GM18502 (cell line): ENCODE results near the gene ANK3.
A peak's percentile ranks its signal among the peaks of the same experiment; 100 is the strongest.

ENCODE experiments used
- ATAC-seq: cut with Tn5 transposase; IDR thresholded peaks from one replicate; pipeline ENCODE4 v1.9.1; 2021; ENCODE audit warnings: mild to moderate bottlenecking; ENCODE audit not compliant: unreplicated experiment, poor library complexity

ANK3 gene

GRCh38 chr10:60351191-60351853 is 38.4 kb downstream of the ANK3 start:
- ATAC-seq: peak; percentile 60

- ATAC-seq: no peak
Observed at GRCh38 chr10:60350400-60350799, 39.3 kb downstream of the ANK3 start.

- no peak for ATAC-seq
Observed at GRCh38 chr10:60349426-60349825, 40.2 kb downstream of the ANK3 start.

GRCh38 chr10:60348982-60349381 is 40.7 kb downstream of the ANK3 start:
- no peak for ATAC-seq

- no peak for ATAC-seq
Observed at GRCh38 chr10:60347270-60347669, 42.4 kb downstream of the ANK3 start.

- ATAC-seq: no peak
Observed at GRCh38 chr10:60346661-60347060, 43.0 kb downstream of the ANK3 start.

GRCh38 chr10:60343254-60343653 is 46.4 kb downstream of the ANK3 start:
- no peak for ATAC-seq

GRCh38 chr10:60341969-60342368 is 47.7 kb downstream of the ANK3 start:
- no peak for ATAC-seq

GRCh38 chr10:60340973-60341372 is 48.7 kb downstream of the ANK3 start:
- no peak for ATAC-seq

- no peak for ATAC-seq
Observed at GRCh38 chr10:60339757-60340156, 49.9 kb downstream of the ANK3 start.

GRCh38 chr10:60338786-60339185 is 50.9 kb downstream of the ANK3 start:
- ATAC-seq: no peak

GRCh38 chr10:60338002-60338564 is 51.6 kb downstream of the ANK3 start:
- no peak for ATAC-seq

- no peak for ATAC-seq
Observed at GRCh38 chr10:60336901-60337630, 52.6 kb downstream of the ANK3 start.

GRCh38 chr10:60335708-60336107 is 54.0 kb downstream of the ANK3 start:
- ATAC-seq: no peak

GRCh38 chr10:60334991-60335390 is 54.7 kb downstream of the ANK3 start:
- ATAC-seq: no peak

GRCh38 chr10:60332371-60332770 is 57.3 kb downstream of the ANK3 start:
- ATAC-seq: no peak

- no peak for ATAC-seq
Observed at GRCh38 chr10:60331886-60332285, 57.8 kb downstream of the ANK3 start.

- no peak for ATAC-seq
Observed at GRCh38 chr10:60323162-60323561, 66.5 kb downstream of the ANK3 start.

GRCh38 chr10:60320666-60321065 is 69.0 kb downstream of the ANK3 start:
- ATAC-seq: no peak

- no peak for ATAC-seq
Observed at GRCh38 chr10:60316029-60316428, 73.6 kb downstream of the ANK3 start.

GRCh38 chr10:60315311-60315710 is 74.4 kb downstream of the ANK3 start:
- ATAC-seq: no peak
